Activated CD8-positive, alpha-beta memory T cell treated with anti-CD3 and anti-CD28 coated beads, Interleukin-2, amount 50 U/mL, for 48 hours (primary cell): Measurements from ENCODE around the gene WIZ.

Experiments used
- DNase-seq: peaks from one replicate; pipeline ENCODE4 v3.0.0-alpha.2; 2020

Gene WIZ

DNA sequence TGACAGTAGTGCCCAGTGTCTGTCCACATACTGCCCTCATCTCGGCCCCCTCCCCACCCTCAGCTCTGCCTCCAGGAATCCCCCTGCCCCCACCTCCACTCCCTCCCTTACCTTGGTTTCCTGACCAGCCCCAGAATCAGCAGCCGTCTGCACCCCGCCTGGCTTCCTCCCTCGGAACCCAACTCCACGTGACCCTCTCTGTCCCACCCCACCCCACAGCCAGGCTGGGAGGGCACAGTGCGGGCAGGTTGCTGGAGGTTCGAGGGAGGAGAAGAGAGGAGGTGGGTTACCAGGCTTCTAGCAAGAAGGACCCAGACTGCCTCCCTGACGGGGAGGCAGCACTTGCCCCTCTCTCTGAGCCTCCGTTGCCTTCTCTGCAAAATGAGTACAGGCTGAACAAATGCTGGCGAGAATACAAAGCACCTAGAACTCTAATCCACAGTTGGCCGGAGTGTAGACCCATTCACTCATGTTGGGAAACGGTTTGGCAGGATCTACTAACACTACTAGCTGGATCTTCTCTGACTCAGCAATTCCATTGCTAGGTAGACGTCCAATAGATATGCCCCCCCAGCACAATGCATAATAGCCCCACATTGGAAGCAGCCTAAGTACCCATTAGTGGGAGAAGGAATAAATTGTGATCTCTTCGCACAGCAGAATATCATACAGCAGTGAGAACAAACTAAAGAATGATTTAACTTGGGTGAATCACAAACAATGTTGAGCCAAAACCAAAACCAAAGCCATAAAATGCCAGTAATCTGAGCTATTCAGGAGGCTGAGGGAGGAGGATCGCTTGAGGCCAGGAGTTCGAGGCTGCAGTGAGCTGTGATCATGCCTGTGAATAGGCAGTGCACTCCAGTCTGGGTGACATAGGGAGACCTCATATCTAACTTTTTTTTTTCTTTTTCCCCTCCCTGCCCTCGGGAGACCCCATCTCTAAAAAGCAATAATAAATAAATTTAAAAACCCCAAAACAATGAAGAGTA is 14.9 kb upstream of the WIZ start, which contains the start of gene RASAL3:
Gene RASAL3, minus strand, starts transcription at position 151 of the 992 bp plus-strand sequence. CDS start 186 bp downstream, outside the sequence.
- DNase-seq: peak; percentile 83

DNA sequence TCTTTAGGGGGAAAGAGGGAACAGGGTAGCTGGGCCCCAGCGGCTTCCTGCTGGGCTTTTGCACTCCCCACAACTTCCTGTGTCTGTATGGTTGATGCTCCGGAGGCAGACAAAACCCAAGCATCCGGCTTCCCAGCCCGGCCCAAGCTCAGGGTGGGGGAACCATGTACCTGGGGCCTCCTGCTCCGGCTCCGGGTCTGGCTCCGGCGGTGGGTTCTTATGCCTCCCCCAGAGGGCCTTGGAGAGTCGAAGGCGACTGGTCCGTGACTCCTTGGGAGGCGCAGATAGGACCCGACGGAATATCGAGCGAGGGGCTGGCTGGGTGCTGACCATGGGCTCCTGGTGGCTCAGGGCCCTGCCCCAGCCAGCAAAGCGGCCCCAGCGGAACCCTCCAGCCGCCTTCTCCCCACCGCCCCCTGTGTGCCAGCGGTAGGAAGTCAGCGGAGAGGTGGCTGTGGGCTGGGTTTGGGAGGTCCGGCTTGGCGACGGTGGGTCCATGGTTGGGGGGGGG is 14.2 kb upstream of the WIZ start:
- DNase-seq: peak; percentile 84

DNA sequence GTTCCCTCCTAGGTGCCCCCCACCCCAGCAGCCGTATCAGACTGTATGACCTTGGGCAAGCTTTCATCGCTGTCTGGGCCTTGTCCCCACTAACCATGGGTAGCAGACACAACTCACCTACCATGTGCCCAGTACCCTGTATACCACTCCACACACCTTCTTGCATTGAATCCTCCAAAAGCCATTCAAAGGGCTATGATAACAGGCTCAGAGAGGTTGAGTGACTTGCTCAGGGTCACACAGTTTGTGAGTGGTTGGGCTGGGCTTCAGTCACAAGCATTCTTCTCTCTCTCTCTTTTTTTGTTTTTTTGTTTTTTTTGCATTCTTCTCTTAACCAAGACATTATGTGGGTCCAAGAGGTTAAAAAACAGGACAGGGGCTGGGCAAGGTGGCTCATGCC is 11.9 kb upstream of the WIZ start:
- DNase-seq: no peak

DNA sequence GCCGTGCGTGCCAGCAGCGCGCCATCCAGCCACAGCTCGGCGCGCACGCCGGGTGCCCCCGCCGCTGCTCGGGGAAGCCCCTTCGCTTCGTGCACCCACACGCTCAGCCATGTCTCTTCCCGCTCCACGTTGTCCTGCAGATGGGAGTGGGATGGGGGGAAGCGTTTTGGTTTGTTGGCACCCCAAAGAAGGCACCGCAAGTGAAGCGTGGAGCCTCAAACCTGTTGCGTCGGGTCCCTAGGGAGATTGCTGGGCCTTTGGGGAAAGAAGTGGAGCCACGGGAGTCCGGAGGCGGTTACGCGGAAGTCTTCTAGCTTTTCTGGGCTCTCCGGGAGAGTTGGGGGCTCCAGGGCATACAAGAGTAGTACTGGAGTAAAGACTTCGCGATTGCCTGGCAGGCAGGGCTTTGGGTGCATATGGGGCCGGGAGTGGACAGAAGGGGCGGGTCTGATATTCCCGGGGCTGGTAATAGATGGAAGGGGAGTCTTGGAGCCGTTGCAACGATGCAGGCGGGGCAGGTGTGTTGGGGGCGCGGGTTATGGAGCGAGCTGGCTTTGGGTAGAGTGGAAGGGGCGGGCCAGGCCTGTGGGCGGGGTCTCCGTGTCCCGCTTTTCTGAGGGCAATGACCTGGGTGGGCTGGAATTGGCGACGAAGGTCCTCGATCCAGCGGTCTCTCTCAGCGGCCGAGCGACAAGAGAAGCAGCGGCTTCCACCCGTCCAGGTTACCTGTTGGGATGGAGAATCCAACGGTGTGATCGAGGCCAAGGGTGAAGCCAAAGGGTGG is 8.1 kb upstream of the WIZ start:
- DNase-seq: no peak

DNA sequence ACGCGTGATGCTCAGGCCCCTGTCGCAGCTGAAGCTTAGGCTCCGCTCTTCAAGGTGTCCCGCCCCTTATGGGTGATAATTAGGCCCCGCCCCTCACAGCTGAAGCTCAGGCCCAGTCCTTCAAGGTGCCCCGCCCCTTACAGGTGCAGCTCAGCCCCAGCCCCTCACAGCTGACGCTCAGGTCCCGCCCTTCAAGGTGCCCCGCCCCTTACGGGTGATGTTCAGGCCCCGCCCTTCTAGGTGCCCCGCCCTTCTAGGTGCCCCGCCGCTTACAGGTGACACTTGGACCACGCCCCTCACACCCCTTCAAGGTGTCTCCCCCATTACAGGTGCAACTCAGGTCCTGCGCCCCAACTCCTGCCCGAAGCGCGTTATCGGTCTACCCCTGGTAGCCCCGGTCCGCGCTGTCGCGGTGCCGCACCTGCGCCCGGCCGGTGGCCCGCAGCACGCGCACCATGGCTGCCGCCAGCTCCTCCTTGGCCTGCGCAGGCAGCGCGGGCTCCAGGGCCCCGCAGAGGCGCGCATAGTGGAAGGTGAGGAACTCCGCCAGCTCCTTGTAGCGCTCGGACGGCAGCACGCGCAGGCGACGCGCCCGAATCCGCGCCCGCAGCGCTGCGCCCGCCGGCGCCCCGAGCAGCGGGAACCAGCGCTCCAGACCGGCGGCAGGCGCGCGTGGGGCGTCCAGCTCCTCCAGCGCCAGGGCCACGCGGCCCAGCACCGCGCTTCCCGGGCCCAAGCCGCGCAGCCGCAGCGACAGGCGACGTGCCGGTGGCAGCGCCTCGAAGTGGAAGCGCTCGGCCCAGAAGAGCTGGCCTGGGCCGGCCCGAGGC is 7.3 kb upstream of the WIZ start:
- no peak for DNase-seq

DNA sequence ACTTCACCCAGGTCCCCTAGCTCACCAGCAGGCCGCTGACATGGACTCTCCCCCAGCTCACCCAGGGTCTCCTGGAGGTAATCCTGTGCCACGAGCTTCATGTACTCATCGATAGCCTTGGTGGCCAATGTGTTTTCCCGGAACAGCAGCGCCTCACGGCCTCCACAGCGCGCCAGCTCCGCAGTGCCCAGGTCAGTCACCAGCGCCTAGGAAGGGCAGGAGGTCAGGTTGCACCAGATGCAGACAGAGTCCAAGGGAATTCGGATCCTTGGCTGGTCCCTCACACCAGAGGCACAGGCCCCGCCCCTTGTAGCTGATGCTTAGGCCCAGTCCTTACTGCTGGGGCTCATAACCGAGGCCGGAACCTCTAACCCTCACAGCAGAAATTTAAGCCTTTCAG is 6.7 kb upstream of the WIZ start:
- DNase-seq: no peak

DNA sequence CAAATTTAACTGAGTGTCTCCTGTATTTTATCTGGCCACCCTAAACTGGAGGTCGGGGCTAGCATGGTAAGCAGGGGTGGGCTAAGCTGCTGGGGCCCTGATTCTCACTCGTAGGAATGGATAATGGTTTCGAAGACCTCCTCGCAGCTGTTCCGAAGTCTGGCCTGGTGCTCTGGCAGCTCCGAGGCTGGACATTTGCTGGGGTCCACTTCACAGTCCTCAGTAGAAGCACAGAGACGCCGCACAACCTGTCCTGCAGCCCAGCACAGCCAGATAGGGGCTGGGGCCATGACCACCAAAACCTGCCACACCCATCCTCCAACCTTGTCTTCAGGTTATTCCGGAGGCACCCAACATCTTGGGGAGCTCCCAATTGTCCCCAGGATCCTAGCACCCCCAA is 6.2 kb upstream of the WIZ start:
- DNase-seq: no peak

DNA sequence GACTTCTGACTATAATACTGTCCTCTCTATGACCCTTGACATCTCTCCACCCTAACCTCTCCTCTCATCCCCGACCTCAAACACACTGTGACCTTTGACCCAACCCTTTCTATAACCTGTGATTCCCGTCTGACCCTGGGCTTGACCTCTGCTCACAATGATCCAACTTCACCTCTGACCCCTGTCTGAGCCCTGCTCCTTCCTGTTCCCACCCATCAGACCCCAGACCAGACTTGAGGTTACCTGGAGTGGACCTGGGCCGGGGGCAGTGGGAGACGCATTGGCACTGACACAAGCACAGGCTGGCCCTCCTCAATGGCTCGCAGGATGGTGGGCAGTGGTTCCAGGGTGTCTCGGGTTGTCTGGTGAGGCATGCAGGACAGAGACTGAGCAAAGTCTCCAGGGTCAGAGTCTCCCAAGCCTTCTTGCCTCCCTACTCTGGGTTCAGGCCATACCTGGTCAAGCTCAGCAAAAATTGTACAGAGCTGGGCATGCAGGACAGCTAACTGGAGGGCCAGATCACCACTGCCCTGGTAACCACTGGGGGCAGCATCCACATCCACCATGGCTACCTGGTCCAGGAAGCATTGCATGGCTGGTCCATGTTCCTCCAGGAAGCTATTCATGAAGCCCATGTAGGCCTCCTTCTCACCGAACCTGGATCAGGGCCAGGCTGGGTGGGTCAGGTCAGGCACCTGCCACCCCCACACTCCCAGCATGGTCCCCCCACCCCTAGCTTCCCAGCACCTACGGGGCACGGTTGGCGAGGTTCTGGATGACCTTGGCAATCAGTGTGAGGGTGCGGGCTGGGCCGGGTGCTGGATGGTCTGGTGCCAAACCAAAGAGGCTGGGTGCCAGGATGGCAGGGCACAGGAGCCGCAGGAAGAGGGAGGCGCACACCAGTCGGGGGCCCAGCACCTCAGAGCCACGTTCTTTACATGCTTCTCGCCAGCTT is 4.4 kb upstream of the WIZ start:
- DNase-seq: no peak

DNA sequence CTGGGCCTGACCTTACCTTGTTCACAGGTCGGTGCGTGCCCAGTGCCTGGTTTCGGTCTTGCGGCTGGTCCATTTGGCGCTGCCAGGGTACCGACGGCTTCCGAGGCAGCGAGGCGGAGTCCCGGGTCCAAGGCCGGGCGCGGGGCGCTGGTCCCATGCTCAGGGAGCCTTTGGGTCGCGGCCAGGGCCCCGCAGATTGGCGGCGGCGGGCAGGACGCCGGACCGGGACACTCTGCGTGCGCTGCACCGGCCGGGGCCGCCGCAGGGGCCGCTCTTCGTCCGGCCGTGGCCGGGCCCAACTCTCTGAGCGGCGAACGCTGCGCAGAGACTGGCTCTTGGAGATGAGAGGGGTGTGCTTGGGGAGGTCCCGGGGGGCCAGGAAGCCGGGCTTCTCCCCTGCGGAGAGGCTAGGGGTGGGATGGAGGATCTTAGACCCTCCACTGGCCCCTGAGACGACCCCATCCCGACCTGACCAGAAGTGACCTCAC is 3.4 kb upstream of the WIZ start:
- DNase-seq: no peak

DNA sequence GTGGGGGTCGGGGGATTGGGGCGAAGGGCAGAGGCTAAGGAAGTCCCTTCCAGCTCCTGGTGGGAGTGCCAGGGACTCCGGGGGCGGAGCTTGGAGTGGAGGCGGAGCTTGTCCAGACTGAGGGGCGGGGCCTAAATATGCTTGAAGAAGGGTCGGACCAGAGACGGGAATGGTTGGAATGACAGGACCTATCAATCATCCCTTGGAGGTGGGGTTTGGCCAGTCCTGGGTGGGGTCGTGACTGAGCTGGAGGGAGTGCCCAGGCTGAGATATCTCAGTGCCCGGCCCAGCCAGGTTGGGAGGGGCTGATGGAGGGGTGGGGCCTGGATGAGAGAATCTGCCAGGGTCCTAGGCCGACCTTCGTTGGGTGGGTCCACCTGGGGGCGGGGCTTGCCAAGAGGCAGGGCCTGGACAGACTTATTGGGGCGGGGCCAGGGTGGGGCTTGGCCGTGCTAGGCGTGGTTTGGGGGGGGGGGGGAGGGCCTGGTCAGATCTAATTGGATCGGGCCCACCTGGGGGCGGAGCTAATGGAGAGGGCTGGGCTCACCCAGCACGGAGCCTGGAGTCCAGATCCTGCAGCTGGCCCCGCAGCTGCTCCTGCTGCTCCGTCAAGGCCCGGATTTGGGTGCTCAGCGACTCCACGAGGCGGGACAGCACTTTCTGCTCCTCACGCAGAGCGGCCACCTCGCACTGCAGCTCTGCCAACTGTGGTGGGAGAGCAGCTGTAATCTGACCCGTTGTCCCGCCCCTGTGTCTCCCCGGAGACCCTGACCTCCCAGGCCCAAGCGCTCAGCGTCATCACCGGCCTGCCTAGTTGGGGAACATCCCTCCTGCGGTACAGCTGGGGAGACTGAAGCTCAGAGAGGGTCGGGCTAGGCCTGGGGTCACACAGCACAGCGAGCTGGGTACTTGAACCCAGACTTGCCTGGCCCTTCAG is 2.6 kb upstream of the WIZ start:
- peak; percentile 66 for DNase-seq

DNA sequence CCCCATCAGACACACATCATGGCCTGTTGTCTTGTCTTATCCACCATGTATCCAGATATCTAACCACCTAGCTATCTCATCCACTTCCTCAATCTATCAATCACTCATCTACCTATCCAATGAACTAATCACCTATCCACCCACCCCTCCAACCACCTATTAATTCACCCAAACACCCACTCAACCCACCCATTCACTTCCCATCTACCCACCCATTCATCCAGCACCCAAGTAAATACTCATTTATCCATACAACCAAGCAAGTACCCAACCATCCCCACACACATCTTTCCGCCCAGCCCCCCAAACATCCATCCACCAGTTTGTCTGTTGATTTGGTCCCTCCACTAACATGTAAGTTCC is 753 bp upstream of the WIZ start:
- DNase-seq: no peak

DNA sequence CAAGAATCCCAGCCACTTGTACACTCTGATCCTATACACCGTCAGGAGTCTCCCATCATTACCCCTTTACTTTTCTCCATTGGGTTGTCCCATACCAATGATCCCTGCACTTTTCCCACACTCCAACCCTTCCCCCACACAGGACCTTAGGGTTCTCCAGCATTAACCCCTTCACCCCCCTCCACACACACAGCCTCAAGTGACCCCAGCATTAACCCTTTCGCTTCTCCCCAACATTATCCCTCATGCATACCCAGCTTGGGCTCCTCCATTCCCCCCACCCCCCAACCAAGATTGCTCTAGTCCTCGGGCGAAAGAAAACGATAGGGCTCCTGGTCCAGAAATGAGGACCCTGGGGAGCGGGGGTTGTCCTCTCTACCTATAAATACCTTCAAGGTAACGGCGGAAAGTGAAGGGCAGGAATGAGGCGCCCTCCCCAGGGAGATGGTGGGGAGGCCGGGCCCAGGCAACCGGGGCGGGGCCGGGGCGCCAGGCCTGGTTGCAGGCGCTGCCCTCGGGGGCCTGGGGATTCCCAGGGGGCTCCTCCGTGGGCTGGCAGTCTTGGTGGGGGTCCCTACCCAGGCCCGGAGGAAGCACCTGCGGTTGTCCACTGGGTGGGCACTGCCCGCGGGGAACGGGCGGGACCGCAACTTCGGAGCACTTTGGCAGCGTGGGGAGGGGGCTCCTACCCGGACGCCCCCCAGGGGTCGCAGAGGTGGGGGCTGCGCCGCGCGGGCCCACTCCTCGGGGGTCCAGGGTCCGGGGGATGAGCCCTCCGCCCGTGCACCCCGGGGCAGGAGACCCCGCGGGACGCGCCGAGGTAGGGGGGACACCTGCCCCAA is 757 bp downstream of the WIZ start:
- DNase-seq: no peak

DNA sequence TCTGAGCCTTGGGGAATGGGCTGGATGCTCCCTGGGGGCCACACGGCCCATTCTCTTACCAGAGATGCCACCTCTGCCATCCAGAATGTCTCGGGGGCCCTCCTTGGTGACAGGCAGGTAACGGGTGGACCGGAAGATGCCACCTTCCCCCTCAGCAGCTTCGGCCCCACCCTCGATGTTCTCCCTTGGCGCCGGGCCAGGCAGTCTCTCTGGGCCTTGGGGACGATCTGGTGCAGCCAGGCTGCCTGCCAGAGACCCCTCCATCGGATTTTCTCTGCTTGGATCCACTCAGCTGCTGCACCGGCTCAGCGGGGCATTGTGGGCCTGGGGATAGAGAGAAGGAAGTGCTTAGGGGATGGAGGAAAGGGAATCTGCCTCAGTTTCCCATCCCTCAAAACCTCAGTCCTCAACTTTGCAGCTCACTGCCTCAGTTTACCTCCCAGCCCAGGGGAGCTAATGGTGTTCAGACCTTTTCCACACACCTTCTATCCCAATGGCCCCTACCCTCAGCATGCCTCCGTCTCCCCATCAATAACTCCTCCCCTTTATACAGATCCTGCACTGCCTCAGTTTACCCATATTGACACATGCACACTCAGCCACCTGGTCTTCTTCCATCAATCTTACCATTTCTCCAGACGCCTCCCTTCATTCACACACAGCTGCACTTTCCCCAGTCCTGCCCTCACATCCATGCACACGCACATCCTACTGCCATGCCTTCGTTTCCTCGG is 1.5 kb downstream of the WIZ start:
- no peak for DNase-seq

DNA sequence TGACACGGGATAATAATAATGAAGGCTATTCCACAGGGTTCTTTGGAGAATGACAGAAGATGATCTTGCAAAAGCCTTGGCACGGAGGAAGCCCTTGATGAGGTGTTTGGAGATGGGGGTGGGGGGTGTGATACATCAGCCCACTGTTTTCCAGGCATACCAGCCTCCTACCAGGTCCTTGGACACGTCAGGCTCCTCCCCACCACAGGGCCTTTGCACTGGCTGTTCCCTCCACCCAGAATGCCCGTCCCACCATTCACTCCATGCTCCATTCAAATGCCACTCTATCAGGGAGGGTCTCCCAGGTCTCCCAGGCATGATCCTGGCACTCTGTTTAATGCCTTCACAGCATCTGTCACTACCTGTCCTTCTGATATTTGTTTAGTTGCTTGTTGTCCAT is 2.7 kb downstream of the WIZ start:
- DNase-seq: no peak

DNA sequence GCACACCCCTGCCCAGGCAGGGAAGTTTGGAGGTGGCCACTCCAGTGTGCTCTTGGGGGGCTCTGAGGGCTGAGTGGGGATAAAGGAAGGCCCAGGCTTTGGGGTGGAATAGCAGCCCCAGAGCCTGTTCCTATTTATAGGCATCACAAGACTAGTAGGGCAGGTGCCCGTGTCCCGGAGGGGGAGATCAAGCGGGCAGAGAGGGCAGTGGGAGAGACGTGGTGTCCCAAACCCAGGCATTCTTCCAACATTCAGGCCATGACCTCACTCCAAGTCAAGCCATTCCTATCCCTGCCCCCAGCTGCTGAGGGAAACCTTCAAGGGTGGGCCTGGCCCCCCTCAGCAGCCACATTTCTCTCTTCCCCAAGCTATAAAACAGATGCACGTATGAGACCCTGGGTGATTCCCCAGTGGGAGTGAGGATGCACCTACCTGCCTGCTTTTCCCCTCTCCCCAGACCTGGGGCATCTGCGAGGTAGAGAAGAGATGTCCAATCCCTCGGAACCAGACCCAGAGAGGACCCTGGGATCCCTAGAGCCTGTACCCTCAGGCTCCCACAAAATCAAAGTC is 3.9 kb downstream of the WIZ start:
- no peak for DNase-seq

DNA sequence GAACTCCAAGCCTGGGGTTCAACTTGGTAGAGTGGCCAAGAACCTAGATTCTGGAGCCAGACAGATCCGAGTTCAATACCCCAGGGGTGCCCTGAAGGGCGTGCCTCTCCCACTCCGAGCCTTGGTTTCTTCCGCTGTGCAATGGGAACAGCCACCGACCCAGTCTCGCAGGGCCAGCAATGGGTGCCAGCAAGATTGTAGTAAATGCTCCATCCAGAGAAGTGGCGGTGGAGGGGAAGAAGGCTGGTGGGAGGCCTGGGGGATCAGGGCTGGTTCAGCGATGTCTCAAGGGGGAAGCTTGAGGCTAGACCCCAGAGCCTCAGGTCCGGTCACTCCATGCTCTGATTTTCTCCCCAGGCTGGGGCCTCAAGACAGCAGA is 4.5 kb downstream of the WIZ start:
- no peak for DNase-seq

DNA sequence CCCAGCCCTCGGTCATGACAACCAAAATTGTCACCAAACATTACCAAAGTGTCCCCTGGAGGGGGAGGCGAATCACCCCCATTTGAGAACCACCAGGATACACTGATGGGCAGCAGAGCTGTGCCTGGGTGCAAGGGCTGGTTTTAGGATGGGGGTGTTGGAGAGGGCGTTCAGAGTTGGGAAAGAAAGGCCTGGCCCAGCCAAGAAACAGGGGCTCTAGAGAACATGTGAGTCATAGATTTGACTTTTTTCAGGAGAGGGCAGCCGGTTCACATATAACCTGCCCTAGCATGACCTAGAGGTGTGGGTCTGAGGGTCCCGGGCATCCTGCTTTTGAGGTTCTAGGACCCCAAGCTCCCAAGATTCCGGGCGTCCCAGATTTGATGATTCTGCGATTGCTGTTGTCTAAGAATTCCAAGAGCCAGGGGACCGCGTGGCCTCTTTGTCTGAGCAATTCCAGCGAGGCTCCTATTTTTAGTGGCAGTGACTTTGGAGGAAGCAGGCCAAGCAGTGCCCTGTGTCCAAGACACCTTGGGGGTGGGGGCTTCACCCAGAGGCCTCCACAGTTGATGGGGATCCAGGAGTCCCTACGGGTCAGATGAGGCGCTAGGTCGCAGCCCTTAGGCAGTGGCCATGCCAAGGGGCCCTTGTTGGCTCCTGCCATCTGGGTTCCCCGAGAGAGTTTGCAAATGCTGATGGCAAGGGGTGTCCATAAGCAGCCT is 5.1 kb downstream of the WIZ start:
- DNase-seq: no peak

DNA sequence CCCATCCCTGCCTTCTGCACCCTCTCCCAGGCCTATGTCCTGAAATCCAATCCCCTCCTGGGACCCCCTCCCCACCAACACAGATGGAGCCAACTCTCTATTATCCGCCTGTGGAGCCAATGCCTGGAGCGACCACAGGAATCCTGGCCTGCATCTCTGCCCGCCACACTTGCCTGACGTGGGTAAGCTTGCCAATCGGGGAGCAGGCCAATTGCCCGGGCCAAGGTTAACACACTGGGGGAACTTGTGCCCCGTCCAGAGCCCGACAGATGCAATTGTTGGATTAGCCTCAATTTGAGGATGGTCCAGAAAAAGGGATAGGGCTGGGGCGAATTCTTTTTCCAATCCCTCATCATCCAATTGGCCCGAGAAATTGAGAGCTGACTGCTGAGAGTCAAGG is 5.9 kb downstream of the WIZ start:
- DNase-seq: no peak
